GM19193 (cell line): Measurements from ENCODE around the gene ARSD.
A peak's percentile ranks its signal among the peaks of the same experiment; 100 is the strongest.

Experiments used
- POLR2A ChIP-seq: IDR thresholded peaks from 4 replicates; pipeline ENCODE4 v1.6.1; 2011; ENCODE audit not compliant: insufficient read depth, insufficient read length; ENCODE audit errors: extremely low read depth

The ARSD gene

GRCh38 chrX:2928583-2929434 lies at the start of gene ARSD:
ARSD (minus strand) TSS chrX:2929339; CDS start chrX:2929275, 64 bp downstream.
- TF ChIP-seq POLR2A: peak; percentile 55

- no peak for TF ChIP-seq POLR2A
Observed at GRCh38 chrX:2974961-2975360, 45.8 kb upstream of the ARSD start.

GRCh38 chrX:2972391-2972790 lies 43.3 kb upstream of the ARSD start:
- TF ChIP-seq POLR2A: no peak

GRCh38 chrX:2969021-2969420 lies 39.9 kb upstream of the ARSD start:
- TF ChIP-seq POLR2A: no peak

GRCh38 chrX:2967998-2968909 lies 39.1 kb upstream of the ARSD start:
- no peak for TF ChIP-seq POLR2A

DNA sequence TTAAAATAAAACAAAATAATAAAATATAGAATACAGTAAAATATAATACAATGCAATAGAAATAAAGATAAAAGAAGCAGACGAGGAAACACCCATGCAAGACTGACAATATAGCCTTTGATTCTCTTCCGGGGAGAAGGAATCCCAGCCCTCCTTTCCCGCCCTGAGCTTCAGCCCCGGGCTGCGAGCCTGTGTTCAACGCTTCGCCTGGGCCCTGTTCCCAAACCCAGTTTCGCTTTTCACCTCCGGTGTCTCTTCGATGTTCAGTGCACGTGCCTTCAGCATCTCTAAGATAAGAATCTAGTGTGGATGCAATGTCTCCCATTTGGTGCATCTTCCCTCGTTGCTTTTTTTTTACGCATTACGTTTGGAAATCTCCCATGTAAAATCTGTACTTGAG lies 38.4 kb upstream of the ARSD start:
- no peak for TF ChIP-seq POLR2A

GRCh38 chrX:2967012-2967411 lies 37.9 kb upstream of the ARSD start:
- no peak for TF ChIP-seq POLR2A

GRCh38 chrX:2965965-2966364 lies 36.8 kb upstream of the ARSD start:
- TF ChIP-seq POLR2A: no peak

DNA sequence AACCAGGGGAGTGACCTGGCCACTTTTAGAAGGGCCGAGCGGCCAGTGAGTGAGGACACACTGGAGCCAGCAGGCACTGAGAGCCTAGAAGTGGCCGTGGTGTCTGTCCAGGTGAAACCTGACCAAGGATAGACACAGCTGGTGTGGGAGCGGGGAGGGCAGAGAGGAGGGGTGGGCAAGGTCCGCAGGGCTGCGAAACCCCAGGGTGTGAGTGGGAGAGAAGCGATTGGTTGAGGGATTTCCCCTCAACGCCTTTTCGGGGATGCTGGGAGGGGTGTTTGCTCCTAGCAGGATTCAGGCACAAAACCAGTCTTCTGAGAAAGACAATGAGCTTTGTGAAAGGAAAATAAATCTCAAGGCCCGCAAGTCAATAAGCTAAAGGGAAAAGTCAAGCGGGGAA lies 33.2 kb upstream of the ARSD start:
- no peak for TF ChIP-seq POLR2A

GRCh38 chrX:2960861-2961515 lies 31.8 kb upstream of the ARSD start:
- TF ChIP-seq POLR2A: no peak

DNA sequence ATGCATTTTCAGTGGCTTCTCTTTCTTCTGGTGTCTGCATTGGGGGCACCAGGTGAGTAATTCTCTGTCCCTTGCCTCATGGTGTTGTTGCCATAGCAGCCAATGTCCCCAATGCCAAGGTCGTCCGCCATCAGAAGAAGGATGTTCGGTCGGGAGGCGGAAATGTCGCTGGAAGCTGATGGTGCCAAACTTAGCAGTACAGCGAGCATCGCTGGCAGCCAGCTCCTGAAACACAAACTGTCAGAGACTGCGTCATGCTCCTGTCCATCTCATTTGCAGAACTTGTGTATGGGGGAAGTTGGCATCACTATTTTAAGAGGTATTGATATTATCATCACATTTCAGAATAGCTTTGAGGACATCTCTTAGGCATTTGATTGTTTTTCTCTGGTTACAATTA lies 29.1 kb upstream of the ARSD start:
- TF ChIP-seq POLR2A: no peak

GRCh38 chrX:2955838-2956237 lies 26.7 kb upstream of the ARSD start:
- no peak for TF ChIP-seq POLR2A

DNA sequence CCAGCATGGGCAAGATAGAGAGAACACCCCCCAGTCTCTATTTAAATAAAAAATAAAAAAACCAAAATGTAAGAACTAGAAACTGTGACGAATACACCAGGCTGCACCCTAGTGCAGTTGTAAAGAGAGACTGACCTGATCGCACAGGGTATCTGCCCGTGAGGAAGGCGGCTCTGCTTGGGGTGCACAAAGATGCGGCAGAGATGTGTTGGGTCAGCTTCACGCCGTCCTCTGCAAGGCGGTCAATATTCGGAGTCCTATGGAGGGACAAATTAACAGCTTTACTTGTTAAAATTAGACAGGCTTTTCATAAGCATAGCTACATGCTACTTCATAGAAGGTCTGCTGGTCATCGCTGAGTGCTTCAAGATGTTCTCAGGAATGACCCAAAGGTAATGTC lies 26.1 kb upstream of the ARSD start:
- no peak for TF ChIP-seq POLR2A

DNA sequence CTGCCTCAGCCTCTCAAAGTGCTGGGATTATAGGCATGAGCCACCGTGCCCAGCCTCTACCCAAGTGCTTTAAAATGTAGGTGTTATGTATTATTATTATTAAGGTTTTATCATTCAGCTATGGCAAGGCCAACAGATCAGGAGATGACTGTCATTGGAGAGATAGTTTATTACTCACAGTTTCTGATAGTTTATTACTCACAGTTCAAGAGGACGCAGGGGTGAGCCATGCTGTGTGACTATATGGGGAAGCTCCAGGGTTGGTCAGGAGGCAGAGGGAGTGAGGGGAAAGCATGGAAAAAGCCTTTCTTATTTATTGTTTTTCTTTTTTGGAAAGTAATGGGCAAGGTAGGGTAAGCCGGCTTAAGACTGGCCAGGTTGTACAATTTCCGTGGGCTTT lies 25.4 kb upstream of the ARSD start:
- no peak for TF ChIP-seq POLR2A

- TF ChIP-seq POLR2A: no peak
Observed at GRCh38 chrX:2934715-2935710, 5.9 kb upstream of the ARSD start.
